IPS DF 19.7 (cell line): ENCODE results near the gene GJD3.
"Not testable (repeated sequence)": the region's sequence is repeated elsewhere in the genome, so short reads cannot be mapped to it uniquely, and the experiment has no call there.

Experiments used
- DNase-seq: peaks from one replicate; pipeline ENCODE4 v3.0.0-alpha.2; 2013; ENCODE audit warnings: low read depth, low spot score

GJD3 gene

GRCh38 chr17:40364121-40364861, at the start of gene GJD3:
Gene GJD3, minus strand, starts transcription at chr17:40364737. Its CDS starts 922 bp downstream, at chr17:40363815.
- DNase-seq, result no peak

- not testable (repeated sequence) for DNase-seq
Observed at GRCh38 chr17:40414312-40414711, 49.8 kb upstream of the GJD3 start.

GRCh38 chr17:40412880-40413279, 48.3 kb upstream of the GJD3 start:
- no peak for DNase-seq

- no peak for DNase-seq
Observed at GRCh38 chr17:40411821-40412220, 47.3 kb upstream of the GJD3 start.

GRCh38 chr17:40410082-40410481, 45.5 kb upstream of the GJD3 start:
- DNase-seq, result no peak

GRCh38 chr17:40409540-40409939, 45.0 kb upstream of the GJD3 start:
- DNase-seq, result not testable (repeated sequence)

GRCh38 chr17:40407460-40407859, 42.9 kb upstream of the GJD3 start:
- DNase-seq, result no peak

- no peak for DNase-seq
Observed at GRCh38 chr17:40404003-40404402, 39.5 kb upstream of the GJD3 start.

- no peak for DNase-seq
Observed at GRCh38 chr17:40402668-40403067, 38.1 kb upstream of the GJD3 start.

GRCh38 chr17:40399185-40399584, 34.6 kb upstream of the GJD3 start:
- no peak for DNase-seq

GRCh38 chr17:40386555-40386954, 22.0 kb upstream of the GJD3 start:
- not testable (repeated sequence) for DNase-seq

GRCh38 chr17:40382251-40382650, 17.7 kb upstream of the GJD3 start:
- no peak for DNase-seq

- no peak for DNase-seq
Observed at GRCh38 chr17:40378966-40379365, 14.4 kb upstream of the GJD3 start.

- DNase-seq, result no peak
Observed at GRCh38 chr17:40377832-40378231, 13.3 kb upstream of the GJD3 start.

- not testable (repeated sequence) for DNase-seq
Observed at GRCh38 chr17:40376541-40376940, 12.0 kb upstream of the GJD3 start.

- DNase-seq, result not testable (repeated sequence)
Observed at GRCh38 chr17:40375786-40376185, 11.2 kb upstream of the GJD3 start.

- DNase-seq, result no peak
Observed at GRCh38 chr17:40374821-40375498, 10.4 kb upstream of the GJD3 start.

GRCh38 chr17:40373999-40374398, 9.5 kb upstream of the GJD3 start:
- DNase-seq, result no peak

- DNase-seq, result no peak
Observed at GRCh38 chr17:40373324-40373723, 8.8 kb upstream of the GJD3 start.

- not testable (repeated sequence) for DNase-seq
Observed at GRCh38 chr17:40372644-40373043, 8.1 kb upstream of the GJD3 start.

GRCh38 chr17:40372031-40372430, 7.5 kb upstream of the GJD3 start:
- no peak for DNase-seq

- DNase-seq, result peak; percentile 86
Observed at GRCh38 chr17:40371261-40371929, 6.9 kb upstream of the GJD3 start.

- DNase-seq, result no peak
Observed at GRCh38 chr17:40369923-40370322, 5.4 kb upstream of the GJD3 start.
